Left kidney (tissue), 2 donors: ENCODE measurements around the gene PPBP. TPM values are rescaled to one million over a fixed set of nuclear protein-coding genes. Genes with fewer than 3 reads are reported as not detected.
"Not testable (repeated sequence)": the region's sequence is repeated elsewhere in the genome, so short reads cannot be mapped to it uniquely, and the experiment has no call there.

ENCODE experiments used
- DNase-seq: peaks from one replicate; pipeline ENCODE4 v3.0.0-alpha.2; 2013
- polyA plus RNA-seq: library from polyadenylated mRNA; unstranded; fragments of 120-200 nt; gene quantifications from one replicate; pipeline ENCODE4 v1.2.1, GENCODE V29; 2013; ENCODE audit not compliant: insufficient read length

PPBP gene
- polyA plus RNA-seq, 1 donor: 14.8 TPM

DNA sequence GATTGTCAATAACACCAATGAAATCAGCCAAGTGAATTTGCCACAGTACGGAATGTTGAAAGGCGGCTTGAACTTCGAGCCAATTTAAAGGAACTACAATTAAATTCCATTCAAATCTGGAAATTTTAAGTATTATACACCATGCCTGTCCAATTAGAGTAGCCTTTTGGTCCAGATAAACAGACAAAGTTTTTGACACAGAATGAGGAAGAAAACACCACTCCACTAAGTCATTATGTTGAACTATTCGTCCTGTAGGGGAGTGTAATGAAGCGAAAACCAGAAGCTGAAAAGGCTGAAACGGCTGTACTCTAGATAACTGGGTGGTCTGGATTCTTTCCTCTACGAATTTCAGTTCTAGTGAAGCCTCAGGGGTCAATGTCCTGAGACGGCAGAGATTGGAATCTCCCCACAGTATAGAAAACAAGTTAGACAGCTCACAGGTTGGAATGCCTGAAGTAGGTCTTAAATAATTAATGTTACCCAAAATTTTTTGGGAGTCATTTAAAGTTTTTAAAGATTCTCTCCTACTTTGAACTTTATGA is 37.5 kb downstream of the PPBP start:
- DNase-seq: not testable (repeated sequence)

DNA sequence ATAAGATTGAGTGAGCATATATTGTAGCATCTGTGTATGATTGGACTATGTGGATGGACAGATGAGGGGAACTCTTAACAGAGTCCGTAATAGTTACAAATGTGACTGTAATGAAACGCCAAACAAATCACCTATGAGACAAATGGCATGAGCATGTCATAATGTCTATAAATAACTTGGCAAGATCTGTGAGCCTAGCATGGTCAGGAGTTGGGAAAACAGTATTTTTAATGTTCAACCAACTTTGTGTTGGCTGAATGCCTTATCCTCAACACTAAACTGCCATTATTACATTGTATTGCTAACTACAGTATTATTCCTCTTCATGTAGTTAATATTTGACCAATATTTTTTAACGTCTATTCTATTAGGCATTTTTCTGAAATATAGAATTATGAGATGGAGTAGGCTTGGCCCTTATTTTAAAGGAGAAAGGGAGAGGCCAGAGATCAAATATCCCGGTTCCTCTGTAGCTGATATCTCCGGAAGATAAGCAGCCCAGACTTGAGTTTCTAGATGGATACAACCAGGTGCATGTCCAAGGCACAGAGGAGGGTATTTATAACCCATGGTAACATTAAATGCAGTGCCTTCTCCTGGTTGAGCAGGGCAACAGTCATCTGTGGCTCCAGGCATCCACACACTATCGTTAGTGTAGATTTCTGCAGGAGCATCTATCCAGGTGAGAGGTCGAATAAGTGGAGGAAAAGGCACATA is 38.8 kb downstream of the PPBP start:
- no peak for DNase-seq

DNA sequence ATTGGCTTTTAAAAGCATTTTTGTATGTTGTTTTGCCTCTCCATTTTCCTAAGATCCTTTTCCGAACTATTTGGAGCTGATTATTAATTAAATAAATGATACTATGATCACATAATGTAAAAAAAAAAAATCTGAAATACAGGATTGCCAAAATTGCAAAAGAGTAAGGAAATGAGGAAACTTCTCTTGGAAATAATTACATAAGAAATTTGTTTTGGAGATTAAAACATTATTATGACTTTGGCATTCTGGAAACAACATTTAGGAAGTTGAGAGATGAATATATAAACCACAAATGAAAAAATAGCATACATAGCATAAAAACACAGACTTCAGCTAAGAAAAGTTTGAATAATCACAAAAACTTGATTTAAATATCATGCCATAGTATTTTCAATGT is 39.7 kb downstream of the PPBP start:
- DNase-seq: no peak

DNA sequence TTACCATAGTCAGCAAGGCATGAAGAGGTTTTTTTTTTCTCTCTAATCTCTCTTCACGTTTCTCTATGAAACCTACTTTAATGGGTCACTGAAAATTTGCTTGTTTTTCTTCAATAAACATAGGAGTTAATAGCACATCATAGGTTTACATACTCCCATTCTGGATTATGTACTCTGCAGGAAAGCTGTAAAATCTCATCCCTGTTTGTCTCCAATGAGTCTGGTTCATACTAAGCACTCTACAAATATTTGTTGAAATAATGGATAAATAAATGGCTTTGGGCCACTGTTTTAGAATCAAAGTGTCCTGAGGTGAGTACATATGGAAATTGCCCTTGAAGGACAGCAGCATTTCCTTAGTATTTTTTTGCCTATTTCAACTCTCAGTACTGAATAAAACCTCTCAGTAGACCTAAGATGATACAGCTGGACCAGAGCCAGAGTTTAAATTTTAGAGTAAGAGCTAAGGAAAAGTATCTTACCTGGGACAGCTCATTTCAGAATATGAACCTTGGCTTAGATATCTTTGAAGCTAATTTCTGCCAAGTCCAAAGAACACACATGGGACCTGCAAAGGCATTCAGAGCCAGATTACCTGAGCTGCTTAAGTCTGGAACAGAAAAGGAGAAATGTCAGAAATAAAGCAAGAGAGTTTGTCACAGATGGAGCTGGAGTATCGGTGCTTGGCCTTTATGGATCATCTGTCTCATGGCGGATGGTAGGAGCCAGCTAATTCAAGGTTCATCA is 40.6 kb downstream of the PPBP start:
- no peak for DNase-seq

DNA sequence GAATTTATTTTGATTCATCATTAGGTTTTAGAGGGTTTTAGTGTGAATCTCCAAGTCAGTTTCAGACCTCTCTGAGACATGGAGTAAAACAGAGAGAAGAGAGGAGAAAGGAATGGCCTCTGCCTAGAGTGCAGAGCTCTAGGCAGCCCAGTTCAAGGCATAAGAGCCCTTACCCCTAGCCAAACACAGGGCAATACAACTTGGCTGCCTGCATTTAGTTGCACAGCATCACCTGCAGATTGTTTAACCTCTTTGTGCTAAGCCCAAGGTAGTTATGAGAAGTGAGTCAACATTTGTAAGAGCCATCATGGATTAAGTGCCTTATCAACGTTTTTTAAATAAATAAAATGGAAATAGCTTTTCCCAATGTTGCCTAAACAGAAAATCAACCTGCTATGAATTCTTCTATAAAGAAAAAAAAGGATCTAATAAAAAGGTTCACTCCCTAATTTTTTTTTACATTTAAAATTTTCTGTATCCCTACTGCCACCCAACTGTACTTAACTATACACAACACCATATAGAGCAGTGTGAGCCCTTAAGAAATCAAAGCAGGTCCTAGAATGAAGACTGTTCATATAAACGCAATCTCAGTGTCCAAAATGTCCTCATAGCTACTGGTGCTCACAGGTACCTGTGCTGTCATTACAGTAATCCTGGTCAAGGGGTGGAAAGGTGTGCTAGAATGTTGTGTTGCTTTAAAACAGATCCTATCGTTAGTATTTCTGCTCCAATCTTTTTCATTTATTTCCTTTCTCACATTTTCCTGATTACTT is 42.1 kb downstream of the PPBP start:
- no peak for DNase-seq

DNA sequence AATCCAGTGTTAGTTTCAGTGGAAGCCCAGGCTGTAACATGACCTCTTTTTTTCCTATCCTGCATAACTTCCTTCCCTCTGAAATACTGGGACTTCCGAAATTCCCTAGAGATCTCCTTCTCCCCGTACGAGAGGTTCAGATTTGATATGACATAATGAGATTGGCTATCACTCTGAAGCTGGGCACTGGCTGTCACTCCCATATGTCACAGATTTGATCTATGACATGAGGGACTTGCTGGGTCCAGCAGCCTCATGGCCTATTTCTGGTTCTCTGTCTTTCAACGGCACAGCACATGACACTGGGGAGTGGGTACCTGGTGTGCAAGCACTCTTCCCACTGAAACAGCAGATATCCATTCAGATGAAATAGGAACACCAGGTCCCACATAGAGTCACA is 42.9 kb downstream of the PPBP start:
- DNase-seq: no peak

DNA sequence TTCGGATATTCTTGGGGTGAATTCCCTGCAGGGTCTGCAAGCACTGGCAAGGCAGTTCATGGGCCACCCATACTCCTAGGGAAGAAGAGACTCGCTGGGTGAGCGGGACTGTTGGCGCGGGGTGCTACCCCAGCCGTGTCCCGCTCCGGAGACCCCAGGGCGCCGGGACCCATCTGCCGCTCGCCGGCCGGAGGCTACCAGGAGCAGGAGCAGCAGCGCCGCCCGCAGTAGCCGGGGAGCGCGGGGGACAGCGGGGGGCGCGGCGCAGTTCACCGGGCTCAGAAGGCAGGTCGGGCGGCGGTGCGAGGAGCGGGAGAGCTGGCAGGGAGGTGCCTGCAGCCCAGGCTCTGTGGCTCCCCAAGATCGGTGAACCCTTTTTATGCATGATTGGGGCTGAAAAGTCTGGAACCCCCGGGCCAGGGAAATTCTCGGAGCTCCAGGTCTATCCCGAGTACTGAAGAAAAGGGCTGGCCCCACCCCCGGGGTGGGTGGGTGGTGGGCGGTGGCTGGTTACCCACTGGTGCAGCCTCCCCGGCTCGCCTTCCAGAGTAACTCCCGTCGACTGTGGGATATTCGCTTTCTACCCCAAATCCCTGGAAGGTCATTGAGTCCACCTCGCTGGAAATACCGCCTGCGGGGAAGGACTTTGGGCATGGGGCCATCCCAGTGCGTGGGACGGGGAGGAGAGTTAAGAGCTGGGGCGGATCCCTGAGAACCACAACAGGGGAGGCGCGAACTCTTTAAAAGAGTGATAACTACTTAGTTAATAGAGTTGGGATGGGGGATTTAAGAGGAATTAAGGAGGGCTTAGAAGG is 43.7 kb downstream of the PPBP start:
- no peak for DNase-seq

DNA sequence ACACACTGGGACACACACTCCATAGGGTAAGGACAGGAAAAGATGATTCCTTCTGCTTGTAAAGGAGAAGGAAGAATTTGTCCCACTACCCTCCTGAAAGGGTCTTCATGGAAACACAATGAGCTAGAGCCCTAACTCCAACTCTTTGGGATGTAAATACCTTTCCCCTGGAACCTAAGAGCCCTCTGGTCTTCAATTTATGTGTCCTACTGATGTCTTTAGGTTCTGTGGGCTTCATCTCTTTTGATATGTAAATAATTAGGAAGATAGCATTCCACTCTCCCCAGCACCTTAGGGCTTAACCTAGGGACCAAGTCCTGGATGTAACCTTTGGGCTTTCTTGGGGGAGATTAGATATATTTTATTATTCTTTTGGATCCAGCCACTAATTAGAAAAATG is 44.4 kb downstream of the PPBP start:
- DNase-seq: no peak

DNA sequence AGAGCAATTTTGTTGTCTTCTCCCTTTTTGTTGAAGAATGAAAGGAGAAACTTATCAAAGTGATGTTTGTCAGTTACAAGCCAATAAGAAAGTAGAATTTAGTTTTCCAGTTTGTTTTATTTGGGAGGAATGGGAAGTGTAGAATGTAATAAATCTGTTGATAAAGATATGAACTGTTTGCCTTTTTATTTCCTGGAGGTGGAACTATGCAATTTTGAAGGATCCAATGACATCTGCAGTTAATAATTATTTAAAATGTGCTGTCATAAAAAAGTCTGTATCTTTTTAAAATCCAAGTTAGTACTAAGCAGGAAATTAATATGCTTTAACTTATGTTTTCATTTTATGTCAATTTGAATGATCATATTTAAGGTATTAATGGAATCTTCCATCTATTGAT is 51.0 kb downstream of the PPBP start:
- no peak for DNase-seq

Other genes starting within 250 kb of the PPBP start
- 0.63 TPM for gene CXCL8, start 247.6 kb downstream of the PPBP start, polyA plus RNA-seq
- gene CXCL6, start 151.5 kb downstream of the PPBP start, polyA plus RNA-seq: not detected
- gene PF4V1, start 134.9 kb downstream of the PPBP start, polyA plus RNA-seq: not detected
- gene CXCL1, start 118.8 kb downstream of the PPBP start, polyA plus RNA-seq: 0.50 TPM
- 3.4 TPM for gene PF4, start 6.2 kb downstream of the PPBP start, polyA plus RNA-seq
- 0.12 TPM for gene CXCL5, start 10.5 kb upstream of the PPBP start, polyA plus RNA-seq
- 0.15 TPM for gene CXCL3, start 50.5 kb upstream of the PPBP start, polyA plus RNA-seq
- 0.38 TPM for gene CXCL2, start 111.0 kb upstream of the PPBP start, polyA plus RNA-seq
- gene MTHFD2L, start 169.9 kb upstream of the PPBP start, polyA plus RNA-seq: 25.6 TPM